ENCODE data around the gene SAE1. TPM values are rescaled to one million over a fixed set of nuclear protein-coding genes. Genes with fewer than 3 reads are reported as not detected.

Gene SAE1
- total RNA-seq, 1 experiment from 2014 or later = 234 TPM

GRCh38 chr19:47123406-47123805 lies 7.2 kb upstream of the SAE1 start:
- Histone ChIP-seq H3K18ac (ENCODE audit: insufficient read length, low read depth, low read length) (no peak overlapping the region), H2BK120ac (ENCODE audit: low read depth, low read length, poor library complexity, severe bottlenecking) (no peak overlapping the region), H3K23me2 (ENCODE audit: insufficient read length, low read depth, low read length, poor library complexity, severe bottlenecking) (no peaks in the 10 kb centered on the region), H3K4ac (ENCODE audit: low read depth, low read length) (no peak overlapping the region), H2BK15ac (ENCODE audit: low read depth, low read length) (no peak overlapping the region), H3K27me3 (ENCODE audit: insufficient read depth, low read length) (no peaks in the 10 kb centered on the region), H3K9me3 (ENCODE audit: control insufficient read depth, low read depth, low read length) (no peaks in the 10 kb centered on the region), H4K20me1 (ENCODE audit: control insufficient read depth, insufficient read depth, insufficient read length) (no peaks in the 10 kb centered on the region), H3K9ac (ENCODE audit: extremely low read depth, insufficient read length, low read length) (no peak overlapping the region), H4K91ac (ENCODE audit: insufficient read length, low read depth, low read length) (no peak overlapping the region), H2AK5ac (ENCODE audit: insufficient read length, low read length) (no peak overlapping the region), H3K23ac (ENCODE audit: insufficient read length, low read depth, low read length) (no peak overlapping the region), H3K79me2 (ENCODE audit: insufficient read depth, low read length) (no peaks in the 10 kb centered on the region), H2AFZ (ENCODE audit: low read length) (no peak overlapping the region), H3K27ac (ENCODE audit: insufficient read length, low read depth, low read length) (no peak overlapping the region), H4K5ac (ENCODE audit: insufficient read length, low read depth, low read length) (no peak overlapping the region), H3T11ph (ENCODE audit: low read length) (no peak overlapping the region), H3K56ac (ENCODE audit: insufficient read length, low read depth, low read length) (no peak overlapping the region), H2BK12ac (ENCODE audit: insufficient read length, low read depth, low read length) (no peak overlapping the region), H3K4me2 (ENCODE audit: insufficient read depth, insufficient read length, low read length) (no peak overlapping the region), H3K79me1 (ENCODE audit: insufficient read depth, low read depth, low read length, poor library complexity, severe bottlenecking) (no peaks in the 10 kb centered on the region), H3K4me1 (ENCODE audit: insufficient read depth, low read length) (no peaks in the 10 kb centered on the region), H4K8ac (replicated peaks; ENCODE audit: insufficient read length, low read depth, low read length) (no peak overlapping the region), H2BK5ac (ENCODE audit: insufficient read length, low read length) (no peak overlapping the region), H2BK20ac (ENCODE audit: low read depth, low read length, poor library complexity, severe bottlenecking) (no peak overlapping the region), H3K14ac (ENCODE audit: insufficient read depth, low read length) (no peak overlapping the region)
- no peak for TF ChIP-seq CTCF (conservative IDR thresholded peaks at IDR 0.05)
- H3K36me3 Mint-ChIP-seq (ENCODE audit: insufficient read depth in 1 of 3, low read depth in 3 of 3) = no peaks in the 10 kb centered on the region
- H3K9me3 Mint-ChIP-seq = no peaks in the 10 kb centered on the region
- no peak for DNase-seq
- H3K4me3 Mint-ChIP-seq = no peak overlapping the region
- no peak overlapping the region for H3K27ac Mint-ChIP-seq
- no peaks in the 10 kb centered on the region; the same call in 1 of the 2 replicates for H3K27me3 Mint-ChIP-seq (ENCODE audit: low read depth)
- peaks cover 9 to 13% of the 10 kb centered on the region in 2 experiments for H3K4me1 Mint-ChIP-seq
- WGBS (ENCODE audit: extremely low coverage, insufficient read length, low lambda C conversion rate) = no CpG with 5 or more reads among the region's 7 CpGs

Data from H9 (cell line).